DMS53 treated with DMSO at 0.1 percent for 48 hours (cell line): ENCODE data around the gene GLRA1.
"Not testable (repeated sequence)": the region's sequence is repeated elsewhere in the genome, so short reads cannot be mapped to it uniquely, and the experiment has no call there.

Source experiments
- DNase-seq: peaks from one replicate; lab custom pipeline; 2025; ENCODE audit not compliant: unreplicated experiment; lab: John Stamatoyannopoulos, UW

The GLRA1 gene

DNA sequence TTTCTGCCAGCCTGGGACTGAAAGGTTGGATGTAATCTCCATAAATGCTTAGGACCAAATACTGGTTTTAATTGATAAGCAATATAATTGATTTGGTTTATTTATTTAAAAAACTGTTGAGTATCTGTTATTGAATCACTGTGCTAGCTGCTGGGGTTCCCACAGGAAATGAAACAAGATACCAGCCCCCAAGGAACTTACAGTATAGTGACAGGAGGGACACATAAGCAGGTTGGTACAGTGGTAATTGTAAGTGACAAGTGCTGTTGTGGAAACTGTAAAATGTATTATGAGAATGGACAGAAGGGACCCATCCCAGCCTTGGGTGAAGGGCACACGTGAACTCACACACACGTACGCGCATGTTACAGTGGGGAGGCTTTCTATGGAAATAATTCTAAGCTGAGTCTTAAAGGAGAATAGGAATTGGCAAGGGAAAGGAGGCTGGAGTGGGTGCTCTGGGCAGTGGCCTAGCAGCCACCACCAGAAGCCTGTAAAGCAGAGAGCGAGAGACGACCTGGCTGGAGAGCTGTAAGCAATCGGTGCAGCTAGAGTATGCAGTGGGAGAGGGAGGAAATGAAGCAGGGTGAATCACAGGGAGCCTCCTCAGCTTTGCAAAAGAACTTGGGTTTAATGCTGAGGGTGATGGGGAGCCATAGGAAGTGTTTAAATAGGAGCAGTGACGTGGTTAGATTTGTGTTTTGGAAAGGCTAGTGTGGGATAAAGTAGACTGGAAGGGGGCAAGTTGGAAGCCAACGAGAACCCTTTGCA is 39.3 kb downstream of the GLRA1 start:
- DNase-seq: no peak

DNA sequence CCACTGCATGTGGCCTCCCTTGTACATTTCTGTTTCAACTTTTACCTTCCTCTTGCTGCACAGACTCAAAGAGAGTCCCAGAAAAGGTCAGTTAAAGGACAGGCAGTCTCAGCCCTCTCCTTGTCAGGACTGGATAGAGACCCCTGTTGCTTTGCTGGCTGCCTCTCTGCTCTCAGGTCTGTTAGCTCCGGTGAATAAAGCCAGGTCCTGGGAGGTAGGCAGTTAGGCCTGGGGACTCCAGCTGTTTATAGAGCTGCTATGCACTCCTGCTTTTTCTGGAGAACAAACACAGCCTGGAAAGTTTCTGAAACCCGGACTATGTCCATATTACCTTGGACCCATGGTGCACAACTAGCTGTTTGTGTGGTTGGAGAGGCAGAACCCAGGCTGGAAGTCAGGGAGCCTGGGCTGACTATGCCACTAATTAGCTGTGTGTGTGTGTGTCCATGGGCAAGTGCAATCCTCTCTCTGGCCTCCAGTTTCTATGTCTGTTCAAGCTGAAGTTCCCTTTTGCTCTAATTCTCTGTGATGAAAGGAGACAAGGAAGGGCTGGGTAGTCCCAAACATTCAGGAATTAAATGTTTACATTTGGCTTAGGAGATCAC is 42.9 kb downstream of the GLRA1 start:
- no peak for DNase-seq

DNA sequence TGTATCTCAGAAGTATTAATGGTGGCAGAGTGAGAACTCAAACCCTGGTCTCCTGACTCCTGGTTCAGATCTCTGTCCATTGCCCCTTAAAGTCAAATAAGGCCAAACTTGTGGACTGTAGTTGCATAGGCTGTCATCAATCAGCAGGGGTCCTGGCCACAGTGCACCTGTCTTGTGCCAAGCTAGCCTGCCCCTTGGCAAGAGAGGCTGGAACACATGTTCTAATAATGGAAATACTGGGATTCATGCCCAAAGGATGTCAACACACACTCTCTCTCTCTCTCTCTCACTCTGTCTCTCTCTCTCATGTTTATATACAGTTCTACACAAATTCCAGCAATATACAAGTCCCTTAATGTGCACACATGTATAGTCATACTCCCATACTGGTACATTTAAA is 44.3 kb downstream of the GLRA1 start:
- DNase-seq: no peak

DNA sequence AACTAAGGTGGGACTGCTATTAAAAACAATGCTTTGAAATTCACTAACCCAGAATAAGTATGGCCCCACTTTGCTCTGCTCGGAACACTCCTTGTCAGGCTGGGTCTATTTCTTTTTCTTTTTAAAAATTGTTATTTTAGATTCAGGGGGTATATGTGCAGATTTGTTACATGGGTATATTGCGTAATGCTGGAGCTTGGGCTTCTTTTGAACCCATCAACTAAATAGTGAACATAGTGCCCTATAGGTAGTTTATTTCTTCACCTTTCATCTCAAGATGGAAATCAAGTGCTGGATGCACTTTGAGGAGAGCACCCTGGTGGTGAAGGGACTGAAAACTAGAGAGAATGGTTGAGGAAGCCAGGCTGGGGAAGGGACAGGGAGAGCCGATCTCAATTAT is 51.0 kb downstream of the GLRA1 start:
- DNase-seq: no peak

DNA sequence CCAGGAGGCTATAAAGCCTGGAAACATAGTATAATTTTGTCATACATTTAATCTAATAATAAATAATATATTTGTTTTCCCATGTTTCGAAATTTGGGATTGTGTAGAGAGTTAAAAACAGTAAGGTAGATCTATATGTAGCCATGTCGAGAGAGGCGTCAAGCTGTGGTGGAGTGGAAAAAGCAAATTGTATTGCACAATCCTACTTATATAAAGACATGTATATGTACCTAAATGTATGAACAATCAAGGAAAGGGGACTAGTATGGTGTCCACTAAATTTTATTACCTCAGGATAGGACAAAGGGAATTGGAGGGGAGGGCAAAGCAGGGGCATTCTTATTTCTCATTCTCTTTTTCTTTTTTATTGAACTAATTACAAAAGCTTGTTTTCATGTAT is 52.0 kb downstream of the GLRA1 start:
- DNase-seq: no peak

DNA sequence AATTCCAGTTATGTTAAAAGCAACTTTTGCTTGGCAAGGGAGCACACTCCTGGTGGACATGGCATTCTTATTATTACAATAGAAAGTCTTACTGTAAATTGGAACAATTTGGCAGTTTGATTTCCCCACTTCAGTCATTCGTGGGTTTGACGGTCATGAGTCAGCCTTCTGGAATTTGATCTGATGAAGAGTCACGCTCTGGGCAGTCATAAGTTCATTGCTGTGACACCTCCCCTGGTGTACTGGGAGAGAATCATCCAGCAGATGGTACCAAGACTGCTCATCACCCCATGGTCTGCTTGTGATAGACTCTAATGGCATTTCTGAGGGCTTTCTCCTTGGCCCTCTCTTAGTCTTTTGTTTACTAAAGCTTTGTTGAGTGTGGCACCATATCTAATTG is 53.8 kb downstream of the GLRA1 start:
- DNase-seq: no peak

DNA sequence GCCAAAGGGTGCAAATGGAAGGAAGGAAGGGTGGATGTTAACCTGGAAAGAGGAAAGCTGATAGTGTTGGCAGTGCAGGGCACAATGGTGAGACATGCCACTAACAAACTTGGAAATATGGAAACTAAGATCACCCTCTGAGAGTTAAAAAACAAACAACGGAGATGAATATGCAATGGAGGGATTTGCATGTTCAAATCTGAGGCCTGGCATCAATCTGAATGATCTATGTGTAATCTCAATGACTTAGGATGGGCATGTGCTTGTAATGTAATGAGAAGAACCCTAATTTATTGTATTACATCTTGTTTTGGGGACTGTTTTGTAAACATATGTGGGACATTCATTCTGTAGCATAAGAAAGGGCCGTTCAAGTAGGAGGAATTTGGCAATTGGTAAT is 54.4 kb downstream of the GLRA1 start:
- no peak for DNase-seq

DNA sequence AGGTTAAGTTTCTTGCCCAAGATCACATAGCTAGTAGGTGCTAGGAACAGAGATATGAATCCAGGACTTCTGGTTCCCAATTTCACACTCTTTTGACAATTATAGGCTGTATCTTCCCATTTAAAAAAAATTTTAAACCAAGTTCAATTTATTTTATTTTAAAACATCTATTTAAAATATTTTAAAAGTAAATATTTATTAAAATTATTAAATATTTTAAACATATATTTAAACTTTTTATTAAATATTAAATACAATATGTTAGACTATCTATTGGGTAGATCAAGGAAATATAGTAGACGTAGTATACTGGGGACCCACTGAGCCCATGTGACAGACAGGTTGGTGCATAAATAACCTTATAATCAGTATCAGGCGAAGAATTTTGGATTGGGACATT is 54.8 kb downstream of the GLRA1 start:
- no peak for DNase-seq

DNA sequence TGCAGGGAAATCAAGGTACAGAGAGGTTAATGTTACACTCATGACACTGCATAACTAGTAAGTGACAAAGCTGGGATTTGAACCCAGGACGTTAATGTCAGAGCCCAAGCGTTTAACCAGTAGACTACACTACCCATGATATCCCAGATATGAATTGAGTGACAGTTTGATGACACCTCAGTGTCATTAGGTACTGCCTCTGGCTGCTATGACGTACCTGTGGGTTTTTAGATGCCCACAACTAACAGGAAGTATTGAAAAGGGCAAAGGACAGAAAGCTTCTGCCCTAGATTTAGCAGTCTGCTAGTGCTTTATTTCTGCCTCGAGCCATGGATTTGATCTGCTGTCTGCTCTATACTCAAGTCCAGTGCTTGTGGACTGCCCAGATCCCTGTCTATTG is 56.2 kb downstream of the GLRA1 start:
- no peak for DNase-seq

DNA sequence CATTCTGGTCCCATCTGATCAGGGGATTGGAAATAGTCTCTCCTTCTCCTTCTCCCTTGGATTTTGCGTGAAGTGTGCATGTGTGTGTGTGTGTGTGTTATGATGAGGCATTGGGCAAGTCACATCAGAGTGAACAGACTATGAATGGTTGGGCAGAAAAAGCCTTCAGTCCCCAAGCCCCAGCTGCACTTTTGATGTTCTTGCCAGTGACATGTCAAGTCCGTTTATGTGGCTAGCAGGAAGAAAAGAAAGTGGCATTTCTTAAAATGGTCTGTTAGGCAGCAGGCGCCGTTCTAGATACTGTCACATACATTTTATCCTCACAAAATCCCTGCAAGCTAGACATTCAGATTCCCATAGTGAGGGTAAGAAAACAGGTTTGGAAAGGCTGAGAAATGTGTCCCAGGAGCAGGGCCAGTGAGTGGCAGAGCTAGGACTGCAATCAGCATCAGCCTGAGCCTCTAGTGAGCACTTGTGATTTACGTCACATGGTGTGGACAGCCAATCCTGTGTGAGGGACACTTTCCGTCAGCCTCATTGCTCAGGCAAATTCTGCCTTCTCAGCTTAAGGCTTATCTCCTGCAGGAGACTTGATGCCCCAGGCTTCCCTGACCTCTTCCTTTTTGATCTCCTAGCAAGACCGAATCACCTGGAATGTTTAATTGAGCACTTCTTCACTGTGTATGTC is 60.4 kb downstream of the GLRA1 start:
- DNase-seq: no peak

DNA sequence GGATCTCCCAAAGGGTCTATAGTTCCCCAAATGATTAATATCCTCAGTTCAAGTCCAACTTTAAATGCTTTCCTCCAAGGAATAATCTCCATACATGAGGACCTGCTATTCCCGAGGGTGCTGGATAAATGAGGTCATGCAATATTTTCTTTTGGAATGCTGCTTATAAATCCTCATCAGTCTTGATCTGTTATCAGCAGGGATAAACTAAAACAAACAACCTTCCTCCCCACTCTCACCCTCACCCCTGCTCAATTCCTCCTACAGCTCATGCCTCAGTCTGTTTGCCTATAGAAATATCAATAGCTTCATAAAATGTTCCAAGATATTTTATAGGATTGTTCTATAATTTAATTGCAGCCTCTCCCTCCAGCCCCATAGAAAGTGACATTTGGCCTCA is 61.1 kb downstream of the GLRA1 start:
- no peak for DNase-seq

DNA sequence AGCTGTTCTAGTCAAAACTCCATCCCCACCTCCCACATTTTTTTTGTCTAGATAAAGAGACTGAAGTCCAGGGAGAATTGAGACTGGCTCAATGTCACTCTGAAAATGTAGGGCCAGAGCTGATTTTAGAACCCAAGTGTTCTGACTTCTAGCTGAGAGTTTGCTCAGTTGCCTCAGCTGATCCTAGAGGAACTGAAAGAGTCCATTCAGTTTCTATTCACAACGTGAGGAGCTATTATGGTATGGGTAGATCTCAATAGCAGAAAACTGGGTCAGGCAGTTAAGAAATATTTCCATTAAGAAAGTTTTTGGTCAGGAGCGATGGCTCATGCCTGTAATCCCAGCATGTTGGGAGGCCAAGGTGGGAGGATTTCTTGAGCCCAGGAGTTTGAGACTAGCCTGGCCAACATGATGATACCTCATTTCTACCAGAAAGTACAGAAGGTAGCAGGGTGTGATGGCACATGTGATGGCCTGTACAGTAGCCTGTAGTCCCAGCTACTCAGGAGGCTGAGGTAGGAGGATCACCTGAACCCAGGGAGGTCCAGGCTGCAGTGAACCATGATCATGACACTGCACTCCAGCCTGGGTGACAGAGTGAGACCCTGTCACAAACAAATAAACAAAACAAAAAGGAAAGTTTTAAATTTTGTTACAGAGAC is 61.7 kb downstream of the GLRA1 start:
- DNase-seq: no peak

DNA sequence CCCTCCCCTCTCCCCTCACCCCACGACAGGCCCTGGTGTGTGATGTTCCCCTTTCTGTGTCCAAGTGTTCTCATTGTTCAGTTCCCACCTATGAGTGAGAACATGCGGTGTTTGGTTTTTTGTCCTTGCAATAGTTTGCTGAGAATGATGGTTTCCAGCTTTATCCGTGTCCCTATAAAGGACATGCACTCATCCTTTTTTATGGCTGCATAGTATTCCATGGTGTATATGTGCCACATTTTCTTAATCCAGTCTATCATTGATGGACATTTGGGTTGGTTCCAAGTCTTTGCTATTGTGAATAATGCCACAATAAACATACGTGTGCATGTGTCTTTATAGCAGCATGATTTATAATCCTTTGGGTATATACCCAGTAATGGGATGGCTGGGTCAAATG is 63.8 kb downstream of the GLRA1 start:
- not testable (repeated sequence) for DNase-seq

DNA sequence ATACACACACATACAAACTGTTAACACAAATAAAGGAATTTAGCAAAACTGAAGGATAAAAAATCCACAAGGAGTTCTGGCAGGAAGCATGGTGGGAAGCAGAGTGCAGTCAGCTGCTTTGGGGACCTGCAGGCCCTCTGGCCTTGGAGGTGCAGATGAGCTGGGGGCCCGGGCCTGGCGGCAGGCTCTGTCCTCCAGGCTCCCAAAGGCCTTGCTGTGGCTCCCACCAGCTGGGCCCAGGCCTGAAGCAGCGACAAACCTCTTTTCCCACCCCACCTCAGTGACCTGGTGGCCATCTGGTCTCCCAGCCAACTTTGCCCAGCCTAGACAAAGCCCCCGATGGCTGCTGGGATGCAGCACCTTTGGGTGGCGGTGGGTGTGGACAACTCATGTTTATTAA is 67.8 kb downstream of the GLRA1 start:
- no peak for DNase-seq

DNA sequence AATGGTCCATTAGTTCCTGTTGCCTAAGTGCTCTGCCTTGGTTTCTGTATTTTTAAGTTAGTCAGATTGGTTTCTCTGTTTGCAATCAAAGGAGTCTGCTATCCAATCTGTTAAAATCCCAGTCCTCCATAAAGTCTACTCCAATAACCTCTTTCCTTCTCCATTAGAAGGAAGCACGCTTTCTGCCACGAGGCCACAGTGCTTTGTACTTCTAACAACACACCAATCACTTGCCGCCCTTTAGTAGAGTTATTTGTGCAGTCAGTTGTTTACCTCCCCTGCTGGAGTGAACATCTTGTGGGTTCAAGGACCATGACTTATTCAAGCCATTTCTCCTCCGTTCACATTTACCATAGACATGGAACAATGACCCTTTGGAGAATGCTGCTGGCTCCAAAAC is 69.0 kb downstream of the GLRA1 start:
- DNase-seq: no peak

DNA sequence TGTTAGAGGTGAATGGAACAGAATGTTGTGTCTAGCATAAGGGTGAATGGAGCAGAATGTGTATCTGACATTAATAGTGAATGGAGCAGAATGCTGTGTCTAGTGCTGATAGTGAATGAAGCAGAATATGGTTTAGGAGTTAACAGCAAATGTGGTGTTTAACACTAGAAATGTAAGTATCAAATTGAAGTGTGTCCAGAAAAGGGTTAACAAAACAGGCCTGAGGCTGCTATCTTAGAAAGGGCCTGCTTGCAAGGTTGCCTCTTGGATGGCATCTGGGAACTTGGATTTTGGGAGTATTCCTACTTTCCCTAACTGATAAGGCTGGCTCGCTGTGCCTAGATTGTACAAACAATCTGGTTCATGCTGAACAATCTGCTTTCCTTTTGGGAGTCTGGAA is 76.8 kb downstream of the GLRA1 start:
- DNase-seq: no peak

DNA sequence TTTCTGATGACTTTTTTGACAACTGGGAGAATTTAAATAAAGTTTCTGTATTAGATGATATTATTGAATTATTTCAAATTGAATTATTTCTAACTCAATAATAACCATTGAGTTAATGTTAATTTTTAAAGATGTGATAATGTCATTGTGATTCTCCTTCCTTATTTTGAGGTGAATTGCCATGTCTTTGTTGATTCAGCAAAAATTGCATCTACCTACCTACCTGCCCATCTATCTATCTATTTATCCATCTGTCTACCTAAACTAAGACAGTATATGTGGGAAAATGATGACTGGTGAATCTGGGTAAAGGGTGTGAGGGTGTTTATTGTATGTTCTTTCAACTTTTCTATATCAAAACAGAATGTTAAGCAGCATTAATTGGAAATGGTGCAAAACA is 77.9 kb downstream of the GLRA1 start:
- no peak for DNase-seq

DNA sequence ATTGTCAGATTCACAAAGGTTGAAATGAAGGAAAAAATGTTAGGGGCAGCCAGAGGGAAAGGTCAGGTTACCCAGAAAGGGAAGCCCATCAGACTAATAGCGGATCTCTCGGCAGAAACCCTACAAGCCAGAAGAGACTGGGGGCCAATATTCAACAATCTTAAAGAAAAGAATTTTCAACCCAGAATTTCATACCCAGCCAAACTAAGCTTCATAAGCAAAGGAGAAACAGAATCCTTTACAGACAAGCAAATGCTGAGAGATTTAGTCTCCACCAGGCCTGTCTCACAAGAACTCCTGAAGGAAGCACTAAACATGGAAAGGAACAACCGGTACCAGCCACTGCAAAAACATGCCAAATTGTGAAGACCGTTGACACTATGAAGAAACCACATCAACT is 91.8 kb downstream of the GLRA1 start:
- DNase-seq: not testable (repeated sequence)

DNA sequence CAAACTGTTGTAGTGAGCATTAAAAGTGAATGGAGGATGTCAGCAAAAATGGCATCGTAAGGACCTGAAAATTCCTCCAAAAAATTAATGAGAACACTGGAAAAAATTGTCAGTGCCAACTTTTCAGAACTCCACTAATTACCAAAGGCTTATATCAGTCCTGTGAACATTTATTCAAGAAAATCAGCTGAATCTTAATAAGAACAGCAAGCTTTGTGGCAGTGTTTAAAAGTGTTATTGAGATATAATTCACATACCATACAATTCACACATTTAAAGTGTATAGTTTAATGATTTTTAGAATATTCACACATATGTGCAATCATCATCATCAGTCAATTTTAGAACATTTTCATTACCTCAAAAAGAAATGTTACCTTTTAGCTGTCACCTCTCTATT is 95.3 kb downstream of the GLRA1 start:
- DNase-seq: no peak

DNA sequence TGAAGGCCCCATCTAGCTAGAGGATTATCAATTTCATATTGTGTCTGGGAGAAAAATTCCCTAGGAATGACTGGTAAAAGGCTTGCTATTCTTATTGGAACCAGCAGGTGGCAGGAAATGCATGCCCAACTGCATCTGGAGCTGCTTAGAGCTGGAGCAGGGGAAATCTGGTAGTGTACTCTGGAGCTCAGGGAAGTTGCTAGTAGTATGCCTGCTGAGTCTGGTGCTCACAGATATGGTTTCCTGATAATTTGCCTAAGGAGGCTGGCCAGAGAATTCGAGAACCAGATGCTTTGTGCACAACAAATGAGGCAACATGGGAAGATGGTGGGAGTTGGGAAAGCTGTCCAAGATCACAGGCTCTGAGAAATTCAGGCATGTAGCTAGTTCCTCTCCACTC is 99.2 kb downstream of the GLRA1 start:
- peak; percentile 67 for DNase-seq

DNA sequence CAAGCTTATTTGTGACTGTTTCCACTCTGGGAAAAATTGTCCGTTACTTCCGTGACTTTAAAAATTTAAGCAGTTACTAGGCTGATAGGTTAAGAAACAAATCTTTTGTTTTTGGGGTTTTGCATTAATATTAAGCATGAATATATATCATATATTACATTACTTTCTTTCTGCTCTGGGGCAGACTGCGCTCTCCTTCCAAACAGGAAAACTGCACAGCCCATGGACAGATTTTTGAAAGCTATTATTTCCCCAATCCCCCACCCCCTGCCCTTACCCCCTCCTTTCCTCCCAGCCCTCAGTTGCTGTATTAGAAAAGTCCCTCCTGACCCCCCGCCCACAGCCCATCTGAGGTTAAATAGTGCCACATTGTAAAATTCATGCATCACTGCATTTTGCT is 102.5 kb downstream of the GLRA1 start:
- no peak for DNase-seq

DNA sequence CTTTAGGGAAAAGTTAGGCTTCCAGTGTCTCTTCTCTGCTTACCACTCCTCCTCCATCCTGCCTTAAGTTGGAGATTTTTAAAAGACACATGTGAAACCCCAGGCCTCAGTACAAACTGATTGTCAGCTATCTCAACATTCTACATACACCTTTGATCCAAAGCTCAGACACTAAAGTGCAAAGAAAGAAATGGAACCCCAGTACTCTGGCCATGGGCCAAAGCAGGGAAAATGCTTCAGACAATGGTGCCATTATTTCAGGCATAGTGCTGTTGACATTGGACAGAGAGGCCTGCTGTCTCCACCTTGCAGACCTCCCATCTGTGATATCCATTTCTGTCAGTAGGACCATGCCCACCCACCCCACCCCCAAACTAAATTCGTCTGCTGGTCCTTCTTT is 103.7 kb downstream of the GLRA1 start:
- DNase-seq: no peak
